ENCODE results near the gene UST. TPM values are rescaled to one million over a fixed set of nuclear protein-coding genes. Genes with fewer than 3 reads are reported as not detected.

UST gene
- polyA plus RNA-seq, 1 donor (not counting 4 experiments of a cell fraction or from before 2014, with no cell fraction given), result 6.1 TPM

DNA sequence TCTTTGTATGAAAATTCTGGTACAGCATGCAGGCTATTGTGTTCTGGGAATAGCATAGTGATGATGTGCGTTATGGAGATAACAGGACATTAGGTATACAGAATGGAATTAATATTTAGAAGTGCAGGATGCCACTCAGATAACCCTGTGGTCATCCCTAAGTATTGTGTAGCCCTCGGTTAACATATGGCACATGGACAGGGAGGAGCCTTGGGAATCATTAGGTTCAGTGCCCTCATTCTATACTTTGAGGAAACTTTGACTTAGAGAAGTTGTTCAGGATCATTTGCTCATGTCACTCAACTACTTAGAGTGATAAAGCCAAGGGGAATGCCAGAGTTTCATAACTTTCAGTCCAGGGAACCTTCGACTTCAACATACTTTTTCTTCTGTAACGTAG, 185.9 kb downstream of the UST start:
- Histone ChIP-seq H3K9me3 (ENCODE audit: control insufficient read depth, low read depth, low read length) (no peaks in the 10 kb centered on the region), H3K4me1 (ENCODE audit: control insufficient read depth, extremely low read depth, insufficient read depth, low read length) (peaks cover 24% of the 10 kb centered on the region), H3K79me2 (ENCODE audit: control insufficient read depth, insufficient read depth, low read length) (no peaks in the 10 kb centered on the region), H2AFZ (ENCODE audit: control insufficient read depth, low read length) (no peak overlapping the region), H3K9ac (ENCODE audit: control insufficient read depth, extremely low read depth, insufficient read depth, low read length) (no peak overlapping the region), H3K27ac (ENCODE audit: control insufficient read depth, insufficient read depth, low read length) (no peak overlapping the region), H3K36me3 (ENCODE audit: control insufficient read depth in 2 of 2, extremely low read depth in 1 of 2, insufficient read depth in 2 of 2, low read length in 2 of 2) (no peaks in the 10 kb centered on the region), H3K9me1 (ENCODE audit: control insufficient read depth, extremely low read depth, insufficient read depth, low read length) (no peaks in the 10 kb centered on the region), H3K27me3 (ENCODE audit: control insufficient read depth, extremely low read depth, insufficient read depth, low read length) (no peaks in the 10 kb centered on the region), H3K4me3 (ENCODE audit: control insufficient read depth in 2 of 3, extremely low read depth in 1 of 3, insufficient read depth in 2 of 3, low read depth in 1 of 3, low read length in 3 of 3) (no peak overlapping the region), H4K20me1 (ENCODE audit: control insufficient read depth, extremely low read depth, insufficient read depth, low read length) (no peaks in the 10 kb centered on the region), H3K4me2 (ENCODE audit: control insufficient read depth, extremely low read depth, insufficient read depth, low read depth, low read length) (no peak overlapping the region)
- no peak for FAIRE-seq
- dilution Hi-C loops (cut with MboI; ENCODE audit: extremely low pct_ligation_motif_present, low sequenced_read_pairs), result no loop called here
- DNase-seq (ENCODE audit: low read depth, low spot score), result no peak
- no peak for TF ChIP-seq EZH2 (IDR thresholded peaks at IDR 0.05; ENCODE audit: low read length)
- TF ChIP-seq, protein P1, sequence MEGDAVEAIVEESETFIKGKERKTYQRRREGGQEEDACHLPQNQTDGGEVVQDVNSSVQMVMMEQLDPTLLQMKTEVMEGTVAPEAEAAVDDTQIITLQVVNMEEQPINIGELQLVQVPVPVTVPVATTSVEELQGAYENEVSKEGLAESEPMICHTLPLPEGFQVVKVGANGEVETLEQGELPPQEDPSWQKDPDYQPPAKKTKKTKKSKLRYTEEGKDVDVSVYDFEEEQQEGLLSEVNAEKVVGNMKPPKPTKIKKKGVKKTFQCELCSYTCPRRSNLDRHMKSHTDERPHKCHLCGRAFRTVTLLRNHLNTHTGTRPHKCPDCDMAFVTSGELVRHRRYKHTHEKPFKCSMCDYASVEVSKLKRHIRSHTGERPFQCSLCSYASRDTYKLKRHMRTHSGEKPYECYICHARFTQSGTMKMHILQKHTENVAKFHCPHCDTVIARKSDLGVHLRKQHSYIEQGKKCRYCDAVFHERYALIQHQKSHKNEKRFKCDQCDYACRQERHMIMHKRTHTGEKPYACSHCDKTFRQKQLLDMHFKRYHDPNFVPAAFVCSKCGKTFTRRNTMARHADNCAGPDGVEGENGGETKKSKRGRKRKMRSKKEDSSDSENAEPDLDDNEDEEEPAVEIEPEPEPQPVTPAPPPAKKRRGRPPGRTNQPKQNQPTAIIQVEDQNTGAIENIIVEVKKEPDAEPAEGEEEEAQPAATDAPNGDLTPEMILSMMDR (optimal IDR thresholded peaks at IDR 0.05 in 1 of 3, IDR thresholded peaks at IDR 0.05 in 1 of 3, conservative IDR thresholded peaks at IDR 0.05 in 1 of 3; ENCODE audit: extremely low read depth in 1 of 3, insufficient read depth in 2 of 3, low read length in 3 of 3), result no peak

DNA sequence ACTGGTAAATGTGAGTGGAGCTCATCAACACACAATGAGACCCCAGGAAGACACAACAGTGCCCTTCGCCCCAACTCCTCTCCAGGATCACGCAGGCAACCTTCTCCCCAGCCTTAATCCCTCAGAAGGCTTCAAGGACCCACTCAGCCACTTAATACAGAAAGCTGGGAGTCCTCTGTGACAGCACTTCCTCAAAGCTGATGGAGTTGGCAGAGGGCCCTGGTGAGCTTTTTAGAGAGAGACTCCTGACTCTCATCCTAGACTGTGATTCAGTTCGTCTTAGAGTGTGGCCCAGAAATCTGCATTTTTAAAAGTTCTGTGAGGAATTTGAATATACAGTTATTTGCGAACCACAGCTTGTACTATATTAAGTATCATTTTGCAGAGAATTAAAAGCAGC, 187.7 kb downstream of the UST start:
- Histone ChIP-seq H3K4me2 (ENCODE audit: control insufficient read depth, extremely low read depth, insufficient read depth, low read depth, low read length) (no peak overlapping the region), H2AFZ (ENCODE audit: control insufficient read depth, low read length) (no peak overlapping the region), H3K27ac (ENCODE audit: control insufficient read depth, insufficient read depth, low read length) (no peak overlapping the region), H3K4me1 (ENCODE audit: control insufficient read depth, extremely low read depth, insufficient read depth, low read length) (peaks cover 24% of the 10 kb centered on the region), H3K9me1 (ENCODE audit: control insufficient read depth, extremely low read depth, insufficient read depth, low read length) (no peaks in the 10 kb centered on the region), H3K79me2 (ENCODE audit: control insufficient read depth, insufficient read depth, low read length) (no peaks in the 10 kb centered on the region), H3K27me3 (ENCODE audit: control insufficient read depth, extremely low read depth, insufficient read depth, low read length) (no peaks in the 10 kb centered on the region), H4K20me1 (ENCODE audit: control insufficient read depth, extremely low read depth, insufficient read depth, low read length) (no peaks in the 10 kb centered on the region), H3K9me3 (ENCODE audit: control insufficient read depth, low read depth, low read length) (no peaks in the 10 kb centered on the region), H3K9ac (ENCODE audit: control insufficient read depth, extremely low read depth, insufficient read depth, low read length) (no peak overlapping the region), H3K4me3 (ENCODE audit: control insufficient read depth in 2 of 3, extremely low read depth in 1 of 3, insufficient read depth in 2 of 3, low read depth in 1 of 3, low read length in 3 of 3) (no peak overlapping the region), H3K36me3 (ENCODE audit: control insufficient read depth in 2 of 2, extremely low read depth in 1 of 2, insufficient read depth in 2 of 2, low read length in 2 of 2) (no peaks in the 10 kb centered on the region)
- no peak for FAIRE-seq
- dilution Hi-C loops (cut with MboI; ENCODE audit: extremely low pct_ligation_motif_present, low sequenced_read_pairs), result no loop called here
- no peak for DNase-seq (ENCODE audit: low read depth, low spot score)
- no peak for TF ChIP-seq EZH2 (IDR thresholded peaks at IDR 0.05; ENCODE audit: low read length)
- TF ChIP-seq, protein P1 (optimal IDR thresholded peaks at IDR 0.05 in 1 of 3, IDR thresholded peaks at IDR 0.05 in 1 of 3, conservative IDR thresholded peaks at IDR 0.05 in 1 of 3; ENCODE audit: extremely low read depth in 1 of 3, insufficient read depth in 2 of 3, low read length in 3 of 3), result no peak
